Loucy (cell line): ENCODE data around the gene SCNN1A.

Experiments used
- H2AFZ ChIP-seq: fragments of 200-600 bp; sonication (generic); 2 replicates; pipeline ENCODE4 v1.6.0; 2016; ENCODE audit warnings: antibody characterized with exemption, mild to moderate bottlenecking, low read length, moderate library complexity
- H3F3A ChIP-seq: fragments of 200-600 bp; 2 replicates; pipeline ENCODE4 v1.6.0; 2016; ENCODE audit warnings: antibody characterized with exemption, low read depth, mild to moderate bottlenecking
- H3K27me3 ChIP-seq: fragments of 200-600 bp; sonication (generic); 2 replicates; pipeline ENCODE4 v1.6.1; 2014; ENCODE audit warnings: low read length, mild to moderate bottlenecking; ENCODE audit not compliant: insufficient read depth, poor library complexity, severe bottlenecking
- H3K36me3 ChIP-seq: fragments of 200-600 bp; sonication (generic); 2 replicates; pipeline ENCODE4 v1.6.1; 2016; ENCODE audit warnings: low read length; ENCODE audit not compliant: insufficient read depth
- H3K4me1 ChIP-seq: fragments of 200-600 bp; sonication (generic); 2 replicates; pipeline ENCODE4 v1.5.1; 2014; ENCODE audit warnings: low read length, mild to moderate bottlenecking; ENCODE audit not compliant: insufficient read depth, poor library complexity, severe bottlenecking
- H3K4me2 ChIP-seq: fragments of 200-600 bp; sonication (generic); 2 replicates; pipeline ENCODE4 v1.6.0; 2014; ENCODE audit warnings: antibody characterized with exemption, low read length, low read depth, mild to moderate bottlenecking; ENCODE audit not compliant: poor library complexity, severe bottlenecking
- H3K4me3 ChIP-seq: fragments of 200-600 bp; sonication (generic); 2 replicates; pipeline ENCODE4 v1.5.1; 2014; ENCODE audit warnings: low read length, mild to moderate bottlenecking, mixed read lengths; ENCODE audit not compliant: poor library complexity, severe bottlenecking
- H3K79me2 ChIP-seq: fragments of 200-600 bp; sonication (generic); 2 replicates; pipeline ENCODE4 v1.6.1; 2014; ENCODE audit warnings: low read length; ENCODE audit not compliant: insufficient read depth
- H3K9ac ChIP-seq: fragments of 200-600 bp; sonication (generic); 2 replicates; pipeline ENCODE4 v1.6.0; 2014; ENCODE audit warnings: mild to moderate bottlenecking, low read depth, low read length, moderate library complexity; ENCODE audit not compliant: poor library complexity, severe bottlenecking
- H3K9me2 ChIP-seq: fragments of 200-600 bp; sonication (generic); replicated peaks from 2 replicates; pipeline ENCODE4 v1.6.1; 2016; ENCODE audit warnings: low read depth, low read length, mixed read lengths
- H3K9me3 ChIP-seq: fragments of 200-600 bp; sonication (generic); 2 replicates; pipeline ENCODE4 v1.6.1; 2014; ENCODE audit warnings: mild to moderate bottlenecking, antibody characterized with exemption, low read length, low read depth; ENCODE audit not compliant: insufficient read depth
- H4K20me1 ChIP-seq: fragments of 200-600 bp; sonication (generic); 2 replicates; pipeline ENCODE4 v1.6.0; 2014; ENCODE audit warnings: antibody characterized with exemption, low read length, mild to moderate bottlenecking; ENCODE audit not compliant: insufficient read depth, poor library complexity, severe bottlenecking
- EZH2phosphoT487 ChIP-seq: fragments of 200-600 bp; IDR thresholded peaks from 2 replicates; pipeline ENCODE4 v1.6.1; 2018; ENCODE audit warnings: antibody characterized with exemption, mild to moderate bottlenecking, moderate library complexity, borderline replicate concordance
- TF ChIP-seq, protein P1 (sequence below): fragments of 200-600 bp; sonication (generic); conservative IDR thresholded peaks from 2 replicates; pipeline ENCODE4 v1.5.1; 2014; ENCODE audit warnings: mild to moderate bottlenecking, antibody characterized with exemption, low read length

SCNN1A gene

DNA sequence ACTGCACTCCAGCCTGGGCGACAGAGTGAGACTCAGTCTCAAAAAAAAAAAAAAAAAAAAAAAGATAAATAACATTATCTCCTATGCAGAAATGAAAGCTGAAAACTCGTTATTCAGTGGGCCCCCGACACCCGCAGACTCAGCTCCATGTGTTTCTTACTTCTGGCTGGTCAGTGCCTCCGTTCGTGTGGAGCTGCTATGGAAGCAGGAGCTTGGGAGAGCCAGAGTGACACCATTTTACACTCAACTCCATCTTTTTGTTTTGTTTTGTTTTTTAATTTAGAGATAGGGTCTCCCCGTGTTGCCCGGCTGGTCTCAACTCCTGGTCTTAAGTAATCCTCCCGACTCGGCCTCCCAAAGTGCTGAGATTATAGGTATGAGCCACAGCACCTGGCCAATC is 78.2 kb downstream of the SCNN1A start:
- H3K9me2 ChIP-seq = no peaks in the 10 kb centered on the region
- H3K9me3 ChIP-seq = no peaks in the 10 kb centered on the region
- no peaks in the 10 kb centered on the region for H3K79me2 ChIP-seq
- H4K20me1 ChIP-seq = no peaks in the 10 kb centered on the region
- H3F3A ChIP-seq = no peaks in the 10 kb centered on the region
- peaks cover 4% of the 10 kb centered on the region for H3K4me1 ChIP-seq
- H3K4me2 ChIP-seq = no peak overlapping the region
- H2AFZ ChIP-seq = no peak overlapping the region
- no peak overlapping the region for H3K4me3 ChIP-seq
- no peaks in the 10 kb centered on the region for H3K36me3 ChIP-seq
- no peak overlapping the region for H3K9ac ChIP-seq
- H3K27me3 ChIP-seq = no peaks in the 10 kb centered on the region
- TF ChIP-seq EZH2phosphoT487 = no peak
- TF ChIP-seq, protein P1, sequence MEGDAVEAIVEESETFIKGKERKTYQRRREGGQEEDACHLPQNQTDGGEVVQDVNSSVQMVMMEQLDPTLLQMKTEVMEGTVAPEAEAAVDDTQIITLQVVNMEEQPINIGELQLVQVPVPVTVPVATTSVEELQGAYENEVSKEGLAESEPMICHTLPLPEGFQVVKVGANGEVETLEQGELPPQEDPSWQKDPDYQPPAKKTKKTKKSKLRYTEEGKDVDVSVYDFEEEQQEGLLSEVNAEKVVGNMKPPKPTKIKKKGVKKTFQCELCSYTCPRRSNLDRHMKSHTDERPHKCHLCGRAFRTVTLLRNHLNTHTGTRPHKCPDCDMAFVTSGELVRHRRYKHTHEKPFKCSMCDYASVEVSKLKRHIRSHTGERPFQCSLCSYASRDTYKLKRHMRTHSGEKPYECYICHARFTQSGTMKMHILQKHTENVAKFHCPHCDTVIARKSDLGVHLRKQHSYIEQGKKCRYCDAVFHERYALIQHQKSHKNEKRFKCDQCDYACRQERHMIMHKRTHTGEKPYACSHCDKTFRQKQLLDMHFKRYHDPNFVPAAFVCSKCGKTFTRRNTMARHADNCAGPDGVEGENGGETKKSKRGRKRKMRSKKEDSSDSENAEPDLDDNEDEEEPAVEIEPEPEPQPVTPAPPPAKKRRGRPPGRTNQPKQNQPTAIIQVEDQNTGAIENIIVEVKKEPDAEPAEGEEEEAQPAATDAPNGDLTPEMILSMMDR = no peak
